ENCODE results near the gene QRICH1.

DNA sequence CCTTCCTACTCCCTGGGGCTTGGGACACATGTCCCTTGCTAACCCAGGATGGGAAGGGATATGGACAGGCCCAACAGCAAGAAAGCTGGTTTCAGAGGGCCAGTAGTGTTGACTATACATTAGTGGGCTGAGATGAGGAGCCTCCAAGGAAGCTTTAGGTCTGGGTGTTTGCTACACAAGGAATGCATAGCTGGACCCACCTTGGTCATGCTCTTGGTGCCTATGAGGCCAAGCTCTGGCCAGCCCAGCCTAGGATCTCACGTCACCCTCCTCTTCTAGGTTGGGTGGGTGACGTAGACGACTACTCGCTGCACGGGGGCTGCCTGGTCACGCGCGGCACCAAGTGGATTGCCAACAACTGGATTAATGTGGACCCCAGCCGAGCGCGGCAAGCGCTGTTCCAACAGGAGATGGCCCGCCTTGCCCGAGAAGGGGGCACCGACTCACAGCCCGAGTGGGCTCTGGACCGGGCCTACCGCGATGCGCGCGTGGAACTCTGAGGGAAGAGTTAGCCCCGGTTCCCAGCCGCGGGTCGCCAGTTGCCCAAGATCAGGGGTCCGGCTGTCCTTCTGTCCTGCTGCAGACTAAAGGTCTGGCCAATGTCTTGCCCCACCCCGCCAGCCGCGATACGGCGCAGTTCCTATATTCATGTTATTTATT is 87.3 kb downstream of the QRICH1 start:
- no peak for TF ChIP-seq EP300 (IDR thresholded peaks at IDR 0.05)
- TF ChIP-seq CTCF (IDR thresholded peaks at IDR 0.05) = no peak
